Measurements from ENCODE around the gene RGMB.

GRCh38 chr5:98813755-98814154 lies 40.3 kb downstream of the RGMB start:
- TF ChIP-seq SUZ12 (IDR thresholded peaks at IDR 0.05; ENCODE audit: extremely low read depth, insufficient read depth, insufficient read length) (no peak), ZNF274 (IDR thresholded peaks at IDR 0.05; ENCODE audit: low read depth, low read length) (no peak)
